ENCODE results near the gene ASH1L. TPM values are rescaled to one million over a fixed set of nuclear protein-coding genes. Genes with fewer than 3 reads are reported as not detected.
A peak's percentile ranks its signal among the peaks of the same experiment; 100 is the strongest.

ASH1L gene
- total RNA-seq, 1 experiment from 2014 or later, result 71.8 TPM

GRCh38 chr1:155307247-155307740, 255.3 kb downstream of the ASH1L start:
- Mint-ChIP-seq H3K4me3 (ENCODE audit: low read depth, unreplicated experiment) (no peak overlapping the region), H3K9me3 (ENCODE audit: low read depth, unreplicated experiment) (no peaks in the 10 kb centered on the region), H3K36me3 (ENCODE audit: insufficient read depth, unreplicated experiment) (peaks cover 43% of the 10 kb centered on the region), H3K27ac (ENCODE audit: unreplicated experiment) (peak overlapping the region; percentile 97), H3K4me1 (ENCODE audit: low read depth, unreplicated experiment) (peaks cover 52% of the 10 kb centered on the region), H3K27me3 (ENCODE audit: unreplicated experiment) (no peaks in the 10 kb centered on the region)
- CTCF ChIA-PET, result interaction anchor here (0.7 to 1.9 kb wide), 3 partner anchors 29 to 57 kb away, joined by 3 to 18 read pairs (median 10); partner anchors contain the start of gene CLK2
- intact Hi-C loops (cut with micrococcal nuclease; ENCODE audit: unreplicated experiment), result no loop called here
- TF ChIP-seq CTCF (IDR thresholded peaks at IDR 0.05; ENCODE audit: unreplicated experiment), result no peak
- no TSS peak for BruUV-seq (replicated peaks)
- DNase-seq, result no peak

- Mint-ChIP-seq H3K4me1 (ENCODE audit: low read depth, unreplicated experiment) (peaks cover 38% of the 10 kb centered on the region), H3K27ac (ENCODE audit: unreplicated experiment) (peak overlapping the region; percentile 81), H3K36me3 (ENCODE audit: insufficient read depth, unreplicated experiment) (peaks cover 30% of the 10 kb centered on the region), H3K4me3 (ENCODE audit: low read depth, unreplicated experiment) (no peak overlapping the region), H3K27me3 (ENCODE audit: unreplicated experiment) (no peaks in the 10 kb centered on the region), H3K9me3 (ENCODE audit: low read depth, unreplicated experiment) (no peaks in the 10 kb centered on the region)
- DNase-seq, result no peak
- BruUV-seq (replicated peaks), result no TSS peak
- TF ChIP-seq CTCF (IDR thresholded peaks at IDR 0.05; ENCODE audit: unreplicated experiment), result no peak
- CTCF ChIA-PET, result interaction anchor here (1.5 to 1.9 kb wide), 2 partner anchors 18 to 27 kb away, joined by 5 to 8 read pairs; no protein-coding TSS in a partner anchor
- intact Hi-C loops (cut with micrococcal nuclease; ENCODE audit: unreplicated experiment), result no loop called here
Observed at GRCh38 chr1:155305881-155306391, 256.7 kb downstream of the ASH1L start.

GRCh38 chr1:155304558-155305063, 258.0 kb downstream of the ASH1L start:
- CTCF ChIA-PET, result interaction anchor here (1.9 kb wide), 1 partner anchor 19 kb away, joined by 8 read pairs; no protein-coding TSS in a partner anchor
- DNase-seq, result no peak
- intact Hi-C loops (cut with micrococcal nuclease; ENCODE audit: unreplicated experiment), result no loop called here
- Mint-ChIP-seq H3K4me1 (ENCODE audit: low read depth, unreplicated experiment) (peaks cover 29% of the 10 kb centered on the region), H3K27me3 (ENCODE audit: unreplicated experiment) (no peaks in the 10 kb centered on the region), H3K4me3 (ENCODE audit: low read depth, unreplicated experiment) (no peak overlapping the region), H3K9me3 (ENCODE audit: low read depth, unreplicated experiment) (no peaks in the 10 kb centered on the region), H3K36me3 (ENCODE audit: insufficient read depth, unreplicated experiment) (peaks cover 17% of the 10 kb centered on the region), H3K27ac (ENCODE audit: unreplicated experiment) (no peak overlapping the region)
- no peak for TF ChIP-seq CTCF (IDR thresholded peaks at IDR 0.05; ENCODE audit: unreplicated experiment)
- no TSS peak for BruUV-seq (replicated peaks)

- no peak for DNase-seq
- intact Hi-C loops (cut with micrococcal nuclease; ENCODE audit: unreplicated experiment), result no loop called here
- TF ChIP-seq CTCF (IDR thresholded peaks at IDR 0.05; ENCODE audit: unreplicated experiment), result no peak
- BruUV-seq (replicated peaks), result no TSS peak
- no peaks in the 10 kb centered on the region for H3K36me3 Mint-ChIP-seq (ENCODE audit: insufficient read depth, unreplicated experiment)
- CTCF ChIA-PET, result interaction anchor here (0.6 kb wide), 1 partner anchor 82 kb away, joined by 3 read pairs; no protein-coding TSS in a partner anchor
- no peak within 1 kb of the TSS for H3K4me3 Mint-ChIP-seq (ENCODE audit: low read depth, unreplicated experiment)
- H3K27me3 Mint-ChIP-seq (ENCODE audit: unreplicated experiment), result peaks cover 19% of the 10 kb centered on the region
- peaks cover 25% of the 10 kb centered on the region for H3K4me1 Mint-ChIP-seq (ENCODE audit: low read depth, unreplicated experiment)
- H3K27ac Mint-ChIP-seq (ENCODE audit: unreplicated experiment), result no peak within 1 kb of the TSS
- no peaks in the 10 kb centered on the region for H3K9me3 Mint-ChIP-seq (ENCODE audit: low read depth, unreplicated experiment)
Observed at GRCh38 chr1:155301342-155301841, 261.2 kb downstream of the ASH1L start, which contains the start of gene PKLR. Gene PKLR, minus strand, starts transcription at chr1:155301438. Its CDS starts 43 bp downstream, at chr1:155301395.
